AG04449 (cell line): ENCODE measurements around the gene TNFRSF9.

ENCODE experiments used
- CTCF ChIA-PET: fragments of 350-600 bp; formaldehyde crosslinking; extraction: SDS; loops from one replicate; lab custom pipeline; 2021; ENCODE audit warnings: antibody characterized with exemption; lab: Yijun Ruan, JAX
- POLR2A ChIA-PET: fragments of 400-600, 350-600 bp; formaldehyde crosslinking; extraction: SDS; loops from one replicate; lab custom pipeline; 2020; ENCODE audit warnings: antibody characterized with exemption, inconsistent platforms; lab: Yijun Ruan, JAX
- DNase-seq: peaks from one replicate; pipeline ENCODE4 v3.0.0-alpha.2; 2010; ENCODE audit warnings: low read depth, low spot score
- H3K4me3 ChIP-seq: 2 replicates; pipeline ENCODE4 v1.5.1; 2011; ENCODE audit warnings: low read depth, mild to moderate bottlenecking, control low read depth, low read length
- CTCF ChIP-seq: IDR thresholded peaks from one replicate; pipeline ENCODE4 v1.5.1; 2011; ENCODE audit warnings: mild to moderate bottlenecking, moderate library complexity, low read length, control low read depth, inconsistent platforms; ENCODE audit not compliant: insufficient read depth; ENCODE audit errors: missing control alignments

Gene TNFRSF9

GRCh38 chr1:7884757-7885156, 55.9 kb downstream of the TNFRSF9 start:
- TF ChIP-seq CTCF, result no peak
- H3K4me3 ChIP-seq, result no peak overlapping the region
- ChIA-PET POLR2A (no interaction called here), CTCF (no interaction called here)
- DNase-seq, result no peak

- no peak for DNase-seq
- POLR2A ChIA-PET, result no interaction called here
- TF ChIP-seq CTCF, result no peak
- CTCF ChIA-PET, result no interaction called here
- H3K4me3 ChIP-seq, result no peak overlapping the region
Observed at GRCh38 chr1:7879228-7879627, 61.4 kb downstream of the TNFRSF9 start.

GRCh38 chr1:7878027-7878426, 62.6 kb downstream of the TNFRSF9 start:
- no peak for DNase-seq
- POLR2A ChIA-PET, result no interaction called here
- CTCF ChIA-PET, result no interaction called here
- no peak overlapping the region for H3K4me3 ChIP-seq
- TF ChIP-seq CTCF, result no peak

- ChIA-PET POLR2A (no interaction called here), CTCF (no interaction called here)
- no peak for TF ChIP-seq CTCF
- H3K4me3 ChIP-seq, result no peak overlapping the region
- DNase-seq, result no peak
Observed at GRCh38 chr1:7873801-7874795, 66.5 kb downstream of the TNFRSF9 start.

GRCh38 chr1:7871136-7871535, 69.5 kb downstream of the TNFRSF9 start:
- no peak for DNase-seq
- no peak overlapping the region for H3K4me3 ChIP-seq
- POLR2A ChIA-PET, result no interaction called here
- TF ChIP-seq CTCF, result no peak
- CTCF ChIA-PET, result no interaction called here

- ChIA-PET POLR2A (no interaction called here), CTCF (no interaction called here)
- TF ChIP-seq CTCF, result no peak
- DNase-seq, result no peak
- H3K4me3 ChIP-seq, result no peak overlapping the region
Observed at GRCh38 chr1:7869136-7869920, 71.3 kb downstream of the TNFRSF9 start.
